ENCODE data around the gene CCDC112. TPM values are rescaled to one million over a fixed set of nuclear protein-coding genes. Genes with fewer than 3 reads are reported as not detected.

The CCDC112 gene
- total and polyA plus RNA-seq, 2 experiments from 2014 or later = 8.1 to 10.9 TPM

- Histone ChIP-seq H3K4me1 (ENCODE audit: low read depth) (peaks cover 5% of the 10 kb centered on the region), H3K27ac (no peak overlapping the region), H3K27me3 (no peaks in the 10 kb centered on the region), H3K9me3 (ENCODE audit: low read depth) (no peaks in the 10 kb centered on the region), H3K4me3 (no peak overlapping the region), H3K36me3 (no peaks in the 10 kb centered on the region)
- DNase-seq (ENCODE audit: low read depth in 1 of 2, low spot score in 1 of 2) = no peak
- no peak for TF ChIP-seq CTCF (IDR thresholded peaks at IDR 0.05; ENCODE audit: low read depth, low read length)
These were observed 17.2 kb upstream of the CCDC112 start for GRCh38 chr5:115313632-115314031.

- H3K9me3 ChIP-seq (ENCODE audit: low read depth) = no peaks in the 10 kb centered on the region
- DNase-seq (ENCODE audit: low read depth in 1 of 2, low spot score in 1 of 2) = no peak
- H3K27ac ChIP-seq = no peak overlapping the region
These were observed 16.6 kb upstream of the CCDC112 start for GRCh38 chr5:115313052-115313451.

GRCh38 chr5:115309751-115310370 lies 13.4 kb upstream of the CCDC112 start:
- H3K4me3 ChIP-seq = no peak overlapping the region
- DNase-seq (ENCODE audit: low read depth in 1 of 2, low spot score in 1 of 2) = peak; percentile 42 to 60
- TF ChIP-seq CTCF (IDR thresholded peaks at IDR 0.05; ENCODE audit: low read depth, low read length) = peak; percentile 45
- H3K36me3 ChIP-seq = no peaks in the 10 kb centered on the region
- H3K9me3 ChIP-seq (ENCODE audit: low read depth) = no peaks in the 10 kb centered on the region
- no peak overlapping the region for H3K27ac ChIP-seq
- H3K4me1 ChIP-seq (ENCODE audit: low read depth) = no peaks in the 10 kb centered on the region
- H3K27me3 ChIP-seq = no peaks in the 10 kb centered on the region

More at GRCh38 chr5:115313052-115313451, 16.6 kb upstream of the CCDC112 start:
- TF ChIP-seq CTCF (IDR thresholded peaks at IDR 0.05; ENCODE audit: low read depth, low read length) = no peak
- no peak overlapping the region for H3K4me3 ChIP-seq
- no peaks in the 10 kb centered on the region for H3K27me3 ChIP-seq
- no peaks in the 10 kb centered on the region for H3K4me1 ChIP-seq (ENCODE audit: low read depth)
- H3K36me3 ChIP-seq = no peaks in the 10 kb centered on the region

- H3K9me3 ChIP-seq (ENCODE audit: low read depth) = no peaks in the 10 kb centered on the region
- H3K4me3 ChIP-seq = no peak overlapping the region
- no peaks in the 10 kb centered on the region for H3K36me3 ChIP-seq
- no peaks in the 10 kb centered on the region for H3K27me3 ChIP-seq
- H3K27ac ChIP-seq = no peak overlapping the region
- TF ChIP-seq CTCF (IDR thresholded peaks at IDR 0.05; ENCODE audit: low read depth, low read length) = no peak
- DNase-seq (ENCODE audit: low read depth in 1 of 2, low spot score in 1 of 2) = no peak
- H3K4me1 ChIP-seq (ENCODE audit: low read depth) = no peaks in the 10 kb centered on the region
These were observed 12.4 kb upstream of the CCDC112 start for GRCh38 chr5:115308815-115309214.

GRCh38 chr5:115306011-115306536 lies 9.6 kb upstream of the CCDC112 start:
- no peak for DNase-seq (ENCODE audit: low read depth in 1 of 2, low spot score in 1 of 2)
- H3K27me3 ChIP-seq = no peaks in the 10 kb centered on the region
- H3K9me3 ChIP-seq (ENCODE audit: low read depth) = no peaks in the 10 kb centered on the region
- H3K36me3 ChIP-seq = no peaks in the 10 kb centered on the region
- H3K4me3 ChIP-seq = no peak overlapping the region
- no peak overlapping the region for H3K27ac ChIP-seq
- no peak for TF ChIP-seq CTCF (IDR thresholded peaks at IDR 0.05; ENCODE audit: low read depth, low read length)
- no peaks in the 10 kb centered on the region for H3K4me1 ChIP-seq (ENCODE audit: low read depth)

Data from cardiac muscle cell (in vitro differentiated cells and primary cell).